ENCODE data around the gene FAM9C.

GRCh38 chrX:12986886-12987285, 57.5 kb downstream of the FAM9C start:
- TF ChIP-seq POLR2A (IDR thresholded peaks at IDR 0.05; ENCODE audit: low read length) (no peak), GATA1 (IDR thresholded peaks at IDR 0.05; ENCODE audit: low read depth, low read length) (no peak)
